ENCODE data around the gene GPC3.

- TF ChIP-seq CTCF (IDR thresholded peaks at IDR 0.05; ENCODE audit: low read depth, low read length, poor library complexity, severe bottlenecking) (no peak), EZH2phosphoT487 (IDR thresholded peaks at IDR 0.05; ENCODE audit: borderline replicate concordance, low read length) (no peak)
Measured at GRCh38 chrX:133609166-133609565, 376.2 kb downstream of the GPC3 start.

Data from DOHH2 (cell line).